HG03558 (cell line): ENCODE measurements around the gene SEMA6D.

Source experiments
- ATAC-seq: cut with Tn5 transposase; IDR thresholded peaks from one replicate; pipeline ENCODE4 v1.9.1; 2021; ENCODE audit warnings: moderate number of reproducible peaks; ENCODE audit not compliant: unreplicated experiment; ENCODE audit errors: extremely low read depth

Gene SEMA6D

GRCh38 chr15:47778263-47778770 is 61.0 kb downstream of the SEMA6D start:
- no peak for ATAC-seq

GRCh38 chr15:47780971-47781370 is 63.7 kb downstream of the SEMA6D start:
- no peak for ATAC-seq

- ATAC-seq: no peak
Observed at GRCh38 chr15:47781527-47781926, 64.2 kb downstream of the SEMA6D start.

GRCh38 chr15:47784820-47785219 is 67.5 kb downstream of the SEMA6D start:
- no peak for ATAC-seq

- ATAC-seq: no peak
Observed at GRCh38 chr15:47786371-47786770, 69.1 kb downstream of the SEMA6D start.

- ATAC-seq: no peak
Observed at GRCh38 chr15:47787875-47788274, 70.6 kb downstream of the SEMA6D start.

- ATAC-seq: no peak
Observed at GRCh38 chr15:47788685-47789084, 71.4 kb downstream of the SEMA6D start.

GRCh38 chr15:47791161-47791560 is 73.9 kb downstream of the SEMA6D start:
- no peak for ATAC-seq

GRCh38 chr15:47792231-47792630 is 74.9 kb downstream of the SEMA6D start:
- ATAC-seq: no peak

- ATAC-seq: no peak
Observed at GRCh38 chr15:47794252-47794914, 77.1 kb downstream of the SEMA6D start.

GRCh38 chr15:47795864-47796263 is 78.6 kb downstream of the SEMA6D start:
- ATAC-seq: no peak

- ATAC-seq: no peak
Observed at GRCh38 chr15:47796339-47796738, 79.0 kb downstream of the SEMA6D start.

- no peak for ATAC-seq
Observed at GRCh38 chr15:47796830-47797229, 79.5 kb downstream of the SEMA6D start.

GRCh38 chr15:47801522-47801921 is 84.2 kb downstream of the SEMA6D start:
- ATAC-seq: no peak

- no peak for ATAC-seq
Observed at GRCh38 chr15:47802216-47802615, 84.9 kb downstream of the SEMA6D start.

GRCh38 chr15:47803767-47804166 is 86.5 kb downstream of the SEMA6D start:
- no peak for ATAC-seq

- no peak for ATAC-seq
Observed at GRCh38 chr15:47804733-47805132, 87.4 kb downstream of the SEMA6D start.

- ATAC-seq: no peak
Observed at GRCh38 chr15:47806008-47806407, 88.7 kb downstream of the SEMA6D start.

GRCh38 chr15:47811172-47811571 is 93.9 kb downstream of the SEMA6D start:
- no peak for ATAC-seq

GRCh38 chr15:47812470-47812999 is 95.2 kb downstream of the SEMA6D start:
- ATAC-seq: peak; percentile 55

- ATAC-seq: peak; percentile 88
Observed at GRCh38 chr15:47813748-47814384, 96.6 kb downstream of the SEMA6D start.

GRCh38 chr15:47814620-47815019 is 97.3 kb downstream of the SEMA6D start:
- ATAC-seq: no peak
